GM18508 (cell line): Measurements from ENCODE around the gene SFSWAP.

ENCODE experiments used
- ATAC-seq: cut with Tn5 transposase; IDR thresholded peaks from one replicate; pipeline ENCODE4 v1.9.1; 2021; ENCODE audit warnings: moderate number of reproducible peaks; ENCODE audit not compliant: insufficient read depth, unreplicated experiment

SFSWAP gene

DNA sequence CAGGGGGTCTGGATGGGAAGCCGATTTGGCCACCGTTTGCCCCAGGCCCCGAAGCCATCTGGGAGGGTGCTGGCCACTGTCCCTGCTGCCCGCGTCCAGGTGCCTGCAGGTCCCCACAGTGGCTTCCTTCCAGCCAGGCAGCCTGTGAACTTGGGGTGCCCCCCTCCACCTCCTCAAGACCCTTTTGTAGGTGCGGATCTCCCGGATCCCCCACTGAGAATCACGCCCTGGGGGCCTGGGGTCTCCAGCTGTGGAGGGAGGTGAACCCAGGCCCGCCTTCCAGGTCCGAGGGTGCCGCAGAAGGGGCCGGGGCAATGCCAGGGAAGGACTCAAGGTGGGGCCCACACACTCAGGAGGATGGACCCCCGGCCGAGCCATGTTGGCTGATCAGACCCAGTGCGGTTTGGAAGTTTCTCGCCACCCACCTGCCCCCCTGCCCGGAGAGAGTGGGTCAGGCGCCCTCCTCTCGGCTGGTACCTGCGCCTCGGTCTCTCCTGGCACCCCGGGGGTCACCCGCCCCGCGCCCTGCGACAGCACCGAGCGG, 119.0 kb downstream of the SFSWAP start:
- no peak for ATAC-seq

DNA sequence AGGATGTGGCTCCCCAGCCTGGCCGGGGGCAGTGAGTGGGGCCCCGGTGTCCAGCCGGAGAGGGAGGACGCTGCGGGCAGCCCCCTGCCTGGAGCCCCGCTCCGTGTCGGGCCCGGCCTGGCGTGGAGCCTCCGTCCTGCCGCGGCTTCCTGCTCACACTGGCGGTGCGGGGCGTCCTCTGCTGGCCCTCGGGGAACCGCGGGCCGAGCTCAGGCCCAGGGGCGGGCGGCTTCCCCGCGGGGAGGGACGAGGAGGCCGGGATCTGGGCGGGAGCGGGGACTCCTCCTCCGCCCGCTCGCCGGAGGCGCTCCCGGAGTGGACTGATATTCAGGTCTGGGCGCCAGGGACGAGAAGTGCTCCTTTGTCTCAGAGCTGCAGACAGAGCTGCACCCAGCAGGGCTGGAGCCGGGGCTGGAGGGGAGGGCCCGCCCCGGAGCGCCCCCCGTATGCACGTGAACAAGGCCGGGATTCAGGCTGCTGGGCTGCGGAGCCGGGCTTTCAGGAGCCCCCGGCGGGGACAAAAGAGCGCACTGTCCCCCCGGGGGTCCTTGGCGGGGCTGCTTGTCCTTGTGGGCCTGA, 119.5 kb downstream of the SFSWAP start:
- no peak for ATAC-seq

DNA sequence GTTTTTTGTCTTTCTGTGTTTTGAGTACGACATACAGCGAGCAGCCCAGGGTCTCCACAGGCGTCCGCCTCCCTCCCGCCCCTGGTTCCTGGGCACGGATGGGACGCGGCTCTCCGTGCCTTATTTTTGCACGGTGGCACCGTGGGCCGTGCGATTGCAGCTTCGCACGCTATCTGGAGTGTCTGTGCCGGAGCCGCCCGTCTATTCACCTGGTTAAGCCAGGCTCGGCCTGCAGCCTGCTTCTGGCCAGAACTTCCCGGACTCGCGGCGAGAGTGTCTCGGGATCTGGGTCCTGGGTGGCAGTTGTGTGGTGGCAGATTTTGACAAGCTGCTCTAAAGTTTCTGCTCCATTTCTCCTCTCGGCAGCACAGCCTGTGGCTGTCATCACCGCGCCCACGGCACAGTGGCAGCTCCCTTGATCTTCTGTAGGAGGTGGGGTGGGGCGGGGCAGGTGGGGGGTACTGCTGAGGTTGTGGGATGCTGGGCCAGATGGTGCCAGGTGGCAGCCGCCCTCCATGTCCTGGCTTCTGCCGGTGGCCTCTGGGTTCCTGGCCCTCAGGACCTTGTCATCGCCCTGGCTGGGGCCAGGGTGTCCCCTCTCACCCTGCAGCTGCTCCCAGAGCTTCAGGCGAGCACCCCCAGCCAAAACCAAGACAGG, 120.2 kb downstream of the SFSWAP start:
- ATAC-seq: no peak

DNA sequence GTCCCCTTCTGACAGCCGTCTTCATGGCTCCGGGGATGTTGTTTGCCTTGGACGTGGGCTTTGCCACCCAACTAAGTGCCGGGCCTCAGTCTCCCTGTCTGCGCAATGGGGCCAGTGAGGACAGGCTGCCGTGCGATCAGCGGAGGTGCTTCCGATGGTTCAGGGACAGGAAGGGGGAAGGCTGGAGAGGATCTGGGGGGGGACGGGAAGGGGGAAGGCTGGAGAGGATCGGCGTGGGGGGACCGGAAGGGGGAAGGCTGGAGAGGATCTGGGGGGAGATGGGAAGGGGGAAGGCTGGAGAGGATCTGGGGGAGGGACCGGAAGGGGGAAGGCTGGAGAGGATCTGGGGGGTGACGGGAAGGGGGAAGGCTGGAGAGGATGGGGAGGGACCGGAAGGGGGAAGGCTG, 120.7 kb downstream of the SFSWAP start:
- no peak for ATAC-seq

DNA sequence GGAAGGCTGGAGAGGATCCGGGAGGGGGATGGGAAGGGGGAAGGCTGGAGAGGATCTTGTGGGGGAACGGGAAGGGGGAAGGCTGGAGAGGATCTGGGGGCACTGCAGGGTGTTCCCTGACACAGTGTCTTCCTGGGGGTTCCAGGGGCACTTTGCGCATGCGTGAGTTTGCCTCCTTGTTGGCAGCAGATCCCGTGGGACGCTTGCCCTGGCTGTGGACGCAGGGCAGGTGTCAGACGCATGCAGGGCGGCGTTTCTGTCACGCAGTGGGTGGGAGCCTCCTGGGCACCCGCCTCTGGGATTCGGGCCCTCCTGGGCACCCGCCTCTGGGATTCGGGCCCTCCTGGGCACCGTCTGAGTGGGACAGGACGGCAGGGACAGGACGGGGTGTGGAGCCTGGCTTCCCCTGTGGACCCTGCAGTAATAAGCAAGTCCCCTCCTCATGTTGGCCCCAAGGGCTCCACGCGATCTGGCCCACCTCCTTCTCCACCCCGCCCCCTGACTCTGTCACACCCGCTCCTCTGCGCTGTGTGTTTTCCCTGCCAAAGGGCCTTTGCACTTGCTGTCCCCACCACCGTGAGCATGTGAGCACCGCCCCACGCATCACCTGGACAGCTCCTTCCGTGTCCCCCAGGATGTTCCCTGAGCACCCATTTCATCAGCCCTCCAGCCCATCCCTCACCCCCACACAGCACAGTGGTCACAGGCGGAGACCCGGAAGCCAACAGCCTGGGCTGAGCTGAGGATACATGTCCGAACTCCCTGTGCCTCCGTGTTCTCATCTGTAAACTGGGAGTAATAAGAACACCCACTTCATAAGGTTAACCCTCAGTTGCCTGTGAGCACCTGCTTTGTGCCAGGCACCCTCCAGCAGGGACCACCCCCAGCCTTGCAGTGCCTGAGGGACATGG, 121.7 kb downstream of the SFSWAP start:
- ATAC-seq: no peak

DNA sequence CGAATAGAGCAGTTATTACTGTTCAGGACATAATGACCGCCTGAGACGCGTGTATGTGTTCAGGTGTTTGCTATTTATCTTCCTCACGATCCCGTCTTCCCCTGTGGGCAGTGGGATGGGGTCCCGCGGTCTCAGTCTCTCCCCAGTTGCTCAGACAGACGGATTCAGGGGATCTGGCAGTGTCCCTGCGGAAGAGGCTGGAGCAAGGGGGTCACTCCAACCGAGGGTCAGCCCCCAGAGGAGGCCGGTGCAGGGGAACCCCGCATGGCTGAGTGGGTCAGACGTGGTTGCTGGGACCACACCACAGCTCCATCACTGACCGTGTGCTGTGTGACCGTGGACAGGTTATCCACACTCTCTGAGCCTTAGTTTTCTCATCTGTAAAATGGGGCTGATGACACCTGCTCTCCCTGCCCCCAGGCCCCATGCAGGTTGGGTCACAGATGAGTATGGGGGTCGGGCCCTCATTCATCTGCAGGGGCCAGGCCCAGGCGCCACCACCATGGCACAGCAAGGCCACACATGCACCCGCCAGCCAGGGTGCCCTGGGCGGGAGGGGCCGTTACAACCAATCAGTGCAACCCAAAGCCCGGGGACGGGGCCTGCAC, 122.5 kb downstream of the SFSWAP start:
- no peak for ATAC-seq

DNA sequence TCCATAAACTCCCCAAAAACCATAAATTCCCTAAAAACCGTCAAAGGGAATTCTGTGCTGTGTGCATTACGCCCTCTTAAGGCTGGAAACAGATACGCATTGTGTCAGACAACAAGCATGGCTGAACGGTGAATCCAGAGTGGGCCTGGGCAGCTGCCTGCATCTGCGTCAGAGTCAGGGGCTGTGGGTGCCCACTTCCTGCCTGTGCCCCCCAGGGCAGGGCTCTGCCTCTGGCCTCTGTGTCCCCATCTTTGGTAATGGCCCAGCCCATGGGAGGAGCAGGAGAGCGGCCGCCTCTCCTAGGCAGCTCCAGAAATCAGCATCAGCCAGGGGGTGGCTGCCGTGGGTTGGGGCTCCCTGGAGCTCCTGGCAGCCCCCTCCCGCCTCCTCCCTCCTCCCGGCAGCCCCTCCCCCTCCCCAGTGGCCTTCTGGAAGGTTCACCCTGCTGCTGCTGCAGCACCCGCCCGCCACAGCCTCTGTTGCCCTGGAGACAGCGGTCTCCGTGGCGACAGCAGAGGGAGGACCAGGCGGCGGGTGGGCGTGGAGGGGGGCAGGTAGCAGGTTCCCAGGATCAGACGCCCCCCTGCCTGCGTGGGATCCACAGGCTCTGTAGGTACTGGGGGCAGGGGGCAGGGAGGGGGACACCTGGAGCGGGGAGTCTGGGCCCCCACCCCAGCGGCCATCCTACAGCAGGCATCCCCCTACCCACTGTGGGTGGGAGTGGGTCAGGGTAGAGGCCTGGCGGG, 123.2 kb downstream of the SFSWAP start:
- ATAC-seq: no peak

DNA sequence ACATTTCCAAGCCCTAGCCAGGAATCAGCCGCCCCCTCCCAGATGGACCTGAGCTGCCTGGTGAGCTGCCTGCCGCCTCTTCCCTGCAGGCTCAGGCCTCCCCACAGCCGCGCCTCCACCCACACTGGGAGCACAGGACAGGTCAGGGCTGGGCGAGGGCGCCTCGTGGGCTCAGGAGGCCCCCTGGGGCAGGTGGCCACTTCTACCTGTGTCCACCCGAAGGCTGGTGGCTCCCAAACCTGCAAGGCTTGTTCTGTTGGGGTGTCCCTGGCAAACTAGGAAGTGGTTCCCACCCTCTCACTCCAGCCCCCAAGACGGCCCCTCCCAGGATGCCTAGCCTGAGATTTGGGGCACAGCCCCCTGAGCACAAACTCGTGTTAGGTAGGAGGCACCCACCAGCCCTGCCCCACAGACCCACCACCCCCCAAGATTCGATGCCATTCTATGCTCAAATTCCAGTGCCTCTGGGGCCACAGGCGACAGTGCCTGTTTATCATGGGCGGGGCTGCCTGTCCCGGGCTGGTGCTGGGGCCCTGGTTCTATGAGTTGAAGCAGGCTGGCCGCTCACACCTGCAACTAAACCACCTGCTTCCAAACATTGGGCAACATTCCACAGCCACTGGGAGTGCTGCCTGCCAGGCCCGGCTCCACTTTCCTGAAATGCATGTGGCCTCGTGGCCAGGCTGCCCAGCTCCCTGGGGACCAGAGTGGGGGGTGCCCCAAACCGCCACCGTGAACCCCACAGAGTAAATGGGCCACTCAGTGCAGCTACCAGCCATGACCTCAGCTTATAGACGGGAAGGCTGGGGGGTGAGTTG, 124.1 kb downstream of the SFSWAP start:
- ATAC-seq: no peak

DNA sequence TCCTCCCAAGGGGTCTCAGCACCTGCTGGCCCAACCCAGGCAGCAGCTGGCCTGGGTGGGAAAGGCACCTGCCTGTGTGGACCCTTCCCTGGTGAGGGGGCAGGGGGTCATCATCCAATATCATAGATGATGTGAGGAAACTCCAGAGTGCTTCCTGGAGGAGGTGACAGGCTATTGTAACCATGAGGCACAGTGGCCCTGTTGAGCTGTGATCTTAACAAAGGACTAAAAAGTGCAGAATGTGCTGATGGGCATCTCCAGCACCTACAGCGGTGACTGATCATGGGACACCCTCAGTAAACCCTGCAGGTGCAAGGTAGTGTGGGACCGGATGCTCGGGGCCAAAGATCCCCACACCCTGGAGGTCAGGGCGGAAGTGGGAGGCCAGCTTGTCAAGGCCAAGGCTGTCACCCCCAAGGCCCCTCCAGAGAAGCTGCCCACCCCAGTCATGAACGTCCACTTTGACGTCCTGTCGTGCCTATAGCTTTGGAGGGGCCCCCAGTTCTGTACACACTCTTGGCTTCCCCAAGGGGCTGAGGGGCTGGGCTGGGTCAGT, 124.8 kb downstream of the SFSWAP start:
- no peak for ATAC-seq

DNA sequence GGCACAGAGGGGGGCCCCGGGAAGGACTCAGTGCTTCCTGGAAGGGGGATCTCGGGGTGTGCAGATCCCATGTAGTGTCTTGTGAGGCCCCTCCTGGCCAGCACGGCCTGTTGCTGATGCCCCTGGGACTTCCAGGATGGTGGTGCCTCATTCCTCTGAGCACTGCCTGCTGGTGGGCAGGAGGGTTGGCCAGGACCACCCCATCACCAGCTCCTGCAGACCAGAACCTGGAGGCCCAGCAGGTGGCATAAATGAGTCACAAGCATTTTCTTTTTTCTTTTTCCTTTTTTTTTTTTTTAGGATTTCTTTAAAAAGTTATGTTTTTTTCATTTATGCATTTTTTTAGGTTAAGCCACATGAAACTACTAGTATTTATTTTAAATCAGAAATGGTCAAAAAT, 125.3 kb downstream of the SFSWAP start:
- no peak for ATAC-seq

DNA sequence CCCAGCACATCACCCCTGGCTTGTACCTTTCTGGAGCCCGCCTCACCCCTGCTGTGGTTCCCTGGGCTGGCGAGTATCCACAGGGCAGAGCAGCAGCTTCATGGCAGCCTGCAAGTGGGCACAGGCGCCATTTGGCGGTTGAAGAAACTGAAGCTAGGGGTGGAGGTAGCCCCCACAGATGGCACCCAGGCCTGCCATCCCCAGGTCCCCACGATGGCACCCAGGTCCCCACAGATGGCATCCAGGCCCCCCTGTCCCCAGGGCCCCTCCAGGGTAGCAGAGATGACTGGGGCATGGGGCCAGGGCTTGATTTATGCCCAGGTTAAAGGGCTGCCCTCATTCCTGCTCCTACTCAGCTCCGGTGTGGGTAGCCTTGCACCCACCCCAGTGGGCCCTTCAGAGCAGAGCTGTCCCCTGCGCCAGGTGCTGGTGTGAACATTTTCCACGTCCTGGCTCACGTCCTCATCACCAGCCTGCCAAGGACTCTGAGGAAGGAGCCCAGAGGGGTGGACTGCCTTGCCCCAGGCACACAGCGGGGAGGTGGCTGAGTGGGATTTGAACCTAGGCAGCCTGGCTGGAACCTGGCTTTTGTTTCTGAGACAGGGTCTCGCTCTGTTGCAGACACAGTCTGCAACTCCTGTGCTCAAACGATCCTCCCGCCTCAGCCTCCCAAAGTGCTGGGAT, 126.0 kb downstream of the SFSWAP start:
- no peak for ATAC-seq

DNA sequence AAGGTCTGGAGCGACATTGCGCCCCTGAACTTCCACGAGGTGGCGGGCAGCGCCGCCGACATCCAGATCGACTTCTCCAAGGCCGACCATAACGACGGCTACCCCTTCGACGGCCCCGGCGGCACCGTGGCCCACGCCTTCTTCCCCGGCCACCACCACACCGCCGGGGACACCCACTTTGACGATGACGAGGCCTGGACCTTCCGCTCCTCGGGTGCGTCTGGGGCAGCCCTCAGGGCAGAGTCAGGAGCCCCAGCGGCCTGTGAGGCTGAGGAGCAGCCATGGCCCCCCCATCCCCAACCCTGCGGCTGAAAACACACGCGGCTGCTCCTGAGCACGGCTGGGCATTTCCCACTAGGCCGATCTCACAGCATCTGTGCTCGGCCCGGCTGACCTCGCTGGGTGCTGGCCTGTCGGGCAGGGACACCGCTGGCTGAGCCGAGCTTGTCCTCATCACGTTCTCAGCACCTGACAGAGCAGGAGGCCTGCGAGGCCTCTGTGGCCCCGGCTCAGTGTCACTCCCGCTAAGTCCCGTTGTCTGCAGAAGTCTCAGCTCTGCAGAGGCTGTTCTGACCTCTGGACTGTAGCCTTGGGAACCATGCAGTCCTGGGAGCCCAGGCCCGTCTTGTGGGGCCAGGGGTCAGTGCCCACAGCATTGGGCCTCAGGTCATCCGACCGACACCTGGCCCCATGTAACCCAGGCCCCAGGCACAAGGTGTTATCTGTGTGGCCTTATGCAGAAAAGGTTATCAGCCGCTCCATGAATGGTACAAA, 129.9 kb downstream of the SFSWAP start:
- no peak for ATAC-seq

DNA sequence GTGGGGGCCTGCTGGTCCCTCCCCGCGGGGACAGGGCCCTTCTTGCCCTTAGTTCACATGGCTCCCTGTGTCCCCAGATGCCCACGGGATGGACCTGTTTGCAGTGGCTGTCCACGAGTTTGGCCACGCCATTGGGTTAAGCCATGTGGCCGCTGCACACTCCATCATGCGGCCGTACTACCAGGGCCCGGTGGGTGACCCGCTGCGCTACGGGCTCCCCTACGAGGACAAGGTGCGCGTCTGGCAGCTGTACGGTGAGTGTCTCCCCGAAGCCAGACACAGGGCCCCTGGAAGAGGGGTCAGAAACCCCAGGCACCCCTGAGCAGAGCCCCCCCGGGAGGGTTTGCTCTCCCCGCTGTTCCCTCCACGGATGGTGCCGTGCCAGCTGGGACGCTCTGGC, 130.7 kb downstream of the SFSWAP start:
- ATAC-seq: no peak

DNA sequence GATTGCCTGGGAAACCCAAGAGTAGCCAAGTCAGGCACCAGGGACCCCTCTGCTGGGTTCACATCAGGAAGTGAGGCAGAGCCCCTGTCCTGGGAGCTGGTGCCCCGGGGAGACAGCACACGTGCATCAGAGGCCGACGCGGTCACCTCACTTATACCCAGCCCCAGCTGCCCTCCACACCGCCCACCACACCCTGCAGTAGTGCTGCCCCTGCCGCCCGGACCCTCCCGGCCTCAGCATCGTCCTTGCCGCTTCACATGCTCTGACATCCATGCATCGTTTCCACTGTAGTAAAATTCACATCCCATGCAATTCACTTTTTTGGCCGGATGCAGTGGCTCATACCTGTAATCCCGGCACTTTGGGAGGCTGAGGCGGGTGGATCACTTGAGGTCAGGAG, 131.3 kb downstream of the SFSWAP start:
- ATAC-seq: no peak

DNA sequence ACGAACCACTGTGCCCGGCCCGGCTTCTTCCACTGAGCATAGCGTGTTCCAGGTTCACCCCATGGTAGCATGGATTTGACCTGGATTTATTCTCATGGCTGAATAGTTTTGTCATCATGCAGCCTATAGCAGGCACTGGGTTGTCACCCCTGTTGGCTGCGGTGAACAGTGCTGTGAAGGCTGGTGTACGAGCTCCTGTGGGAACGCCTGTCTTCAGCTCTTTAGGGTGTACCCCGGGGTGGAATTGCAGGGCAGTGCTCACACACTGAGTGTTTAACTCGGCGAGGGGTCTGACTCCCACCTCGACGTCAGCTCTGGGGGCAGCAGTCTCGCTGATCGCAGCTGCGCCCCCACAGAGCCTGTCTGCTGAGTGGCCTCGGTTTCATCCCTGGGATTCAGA, 132.6 kb downstream of the SFSWAP start:
- no peak for ATAC-seq

DNA sequence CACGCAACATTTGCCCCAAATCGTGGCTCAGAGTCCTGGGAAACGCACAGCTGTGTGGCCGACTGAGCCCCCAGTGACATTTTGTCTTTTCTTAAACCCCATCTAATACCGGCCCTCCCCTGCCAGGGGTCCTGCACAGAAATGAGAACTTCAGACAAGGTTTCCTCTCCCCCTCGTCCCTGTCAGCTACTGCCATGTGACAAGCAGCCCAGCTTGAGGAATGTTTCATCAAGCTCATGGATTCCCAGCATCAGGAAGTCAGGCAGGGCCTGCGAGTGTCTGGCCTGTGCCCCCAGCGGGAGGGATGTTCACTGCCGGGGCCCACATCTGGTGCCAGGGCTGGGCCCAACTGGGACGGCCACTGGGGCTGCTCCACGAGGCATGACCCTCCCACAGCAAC, 133.2 kb downstream of the SFSWAP start:
- ATAC-seq: no peak

DNA sequence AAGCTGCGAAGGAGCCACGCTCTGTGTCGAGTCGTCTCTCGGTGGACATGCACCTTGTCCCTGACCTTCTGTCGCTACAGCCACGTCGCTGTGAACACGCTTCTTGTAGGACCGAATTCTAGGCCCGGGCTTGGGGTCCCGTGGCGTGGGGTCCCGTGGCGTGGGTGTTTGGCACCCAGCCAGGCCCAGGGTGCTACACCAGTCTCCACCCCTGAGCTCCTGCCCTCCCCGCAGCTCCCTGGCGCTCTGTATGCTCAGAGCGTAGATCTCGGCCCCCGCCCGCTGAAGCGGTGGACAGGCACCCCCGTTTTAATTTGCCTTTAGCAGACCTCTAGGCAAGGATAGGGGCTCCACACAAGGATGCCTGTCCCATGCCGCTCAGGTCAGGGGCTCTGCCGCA, 133.8 kb downstream of the SFSWAP start:
- ATAC-seq: no peak

DNA sequence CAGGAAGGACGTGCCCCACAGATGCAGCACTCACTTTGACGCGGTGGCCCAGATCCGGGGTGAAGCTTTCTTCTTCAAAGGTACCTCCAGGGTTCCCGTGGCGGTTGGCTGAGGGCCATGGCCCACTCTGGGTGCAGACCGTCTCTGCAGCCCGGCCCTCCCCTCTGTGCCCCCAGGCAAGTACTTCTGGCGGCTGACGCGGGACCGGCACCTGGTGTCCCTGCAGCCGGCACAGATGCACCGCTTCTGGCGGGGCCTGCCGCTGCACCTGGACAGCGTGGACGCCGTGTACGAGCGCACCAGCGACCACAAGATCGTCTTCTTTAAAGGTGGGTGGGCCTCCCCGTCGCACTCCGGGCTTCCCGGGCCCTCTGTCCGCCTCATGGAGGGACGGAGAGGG, 134.2 kb downstream of the SFSWAP start:
- no peak for ATAC-seq
